ENCODE measurements around the gene AGBL4.

Gene AGBL4

GRCh38 chr1:49160677-49161076 is 863.1 kb downstream of the AGBL4 start:
- H3K9me3 ChIP-seq (ENCODE audit: control insufficient read depth, low read length), result no peaks in the 10 kb centered on the region
- H3K79me1 ChIP-seq (replicated peaks; ENCODE audit: low read length, poor library complexity, severe bottlenecking), result no peaks in the 10 kb centered on the region
- H3K14ac ChIP-seq (ENCODE audit: low read length in 2 of 2), result no peak overlapping the region
- no peak overlapping the region for H2BK5ac ChIP-seq (ENCODE audit: low read depth, low read length, poor library complexity, severe bottlenecking)
- no peak overlapping the region for H4K8ac ChIP-seq (ENCODE audit: low read length)
- H3K9ac ChIP-seq (ENCODE audit: low read length), result no peak overlapping the region
- no peaks in the 10 kb centered on the region for H3K27me3 ChIP-seq (ENCODE audit: control insufficient read depth in 1 of 2, insufficient read depth in 1 of 2, low read length in 2 of 2)
- H2BK15ac ChIP-seq (ENCODE audit: low read depth, poor library complexity, severe bottlenecking), result no peak overlapping the region
- H3K27ac ChIP-seq (ENCODE audit: low read length, poor library complexity, severe bottlenecking), result no peak overlapping the region
- H3K4me2 ChIP-seq (ENCODE audit: low read length, poor library complexity, severe bottlenecking), result no peak overlapping the region
- H2BK12ac ChIP-seq (ENCODE audit: low read length in 2 of 2), result no peak overlapping the region
- no peaks in the 10 kb centered on the region for H3K4me1 ChIP-seq (ENCODE audit: control insufficient read depth, insufficient read depth, low read depth, low read length)
- H3K4ac ChIP-seq (ENCODE audit: low read depth in 1 of 2, low read length in 2 of 2), result no peak overlapping the region
- 60% methylated on average over 6 of the region's 6 CpGs for WGBS
- no peaks in the 10 kb centered on the region for H3K36me3 ChIP-seq (ENCODE audit: control insufficient read depth in 1 of 2, insufficient read depth in 2 of 2, low read depth in 1 of 2, low read length in 2 of 2)
- no peak overlapping the region for H2BK120ac ChIP-seq (ENCODE audit: low read depth, low read length)
- no peak overlapping the region for H4K91ac ChIP-seq (ENCODE audit: low read length)
- H3K4me3 ChIP-seq (ENCODE audit: insufficient read depth in 1 of 2, low read depth in 1 of 2, low read length in 2 of 2), result no peak overlapping the region
- H3K23ac ChIP-seq (ENCODE audit: low read length in 2 of 2), result no peak overlapping the region
- H2AFZ ChIP-seq (ENCODE audit: low read depth, low read length), result no peak overlapping the region
- H3K18ac ChIP-seq (ENCODE audit: low read depth in 1 of 2, low read length in 2 of 2), result no peak overlapping the region
- DNase-seq, result no peak
- H2AK5ac ChIP-seq (ENCODE audit: low read length, severe bottlenecking), result no peak overlapping the region

GRCh38 chr1:49136738-49137251 is 887.0 kb downstream of the AGBL4 start:
- Histone ChIP-seq H2BK12ac (ENCODE audit: low read length in 2 of 2) (no peak overlapping the region), H2BK15ac (ENCODE audit: low read depth, poor library complexity, severe bottlenecking) (no peak overlapping the region), H3K4me1 (ENCODE audit: control insufficient read depth, insufficient read depth, low read depth, low read length) (no peaks in the 10 kb centered on the region), H3K9me3 (ENCODE audit: control insufficient read depth, low read length) (peaks cover 5% of the 10 kb centered on the region), H2AFZ (ENCODE audit: low read depth, low read length) (no peak overlapping the region), H2BK120ac (ENCODE audit: low read depth, low read length) (no peak overlapping the region), H3K27ac (ENCODE audit: low read length, poor library complexity, severe bottlenecking) (no peak overlapping the region), H3K4me3 (ENCODE audit: insufficient read depth in 1 of 2, low read depth in 1 of 2, low read length in 2 of 2) (no peak overlapping the region), H3K9ac (ENCODE audit: low read length) (no peak overlapping the region), H3K79me1 (replicated peaks; ENCODE audit: low read length, poor library complexity, severe bottlenecking) (no peaks in the 10 kb centered on the region), H3K4ac (ENCODE audit: low read depth in 1 of 2, low read length in 2 of 2) (no peak overlapping the region), H3K18ac (ENCODE audit: low read depth in 1 of 2, low read length in 2 of 2) (no peak overlapping the region), H3K23ac (ENCODE audit: low read length in 2 of 2) (no peak overlapping the region), H3K27me3 (ENCODE audit: control insufficient read depth in 1 of 2, insufficient read depth in 1 of 2, low read length in 2 of 2) (no peaks in the 10 kb centered on the region), H3K14ac (ENCODE audit: low read length in 2 of 2) (no peak overlapping the region), H3K36me3 (ENCODE audit: control insufficient read depth in 1 of 2, insufficient read depth in 2 of 2, low read depth in 1 of 2, low read length in 2 of 2) (no peaks in the 10 kb centered on the region), H2BK5ac (ENCODE audit: low read depth, low read length, poor library complexity, severe bottlenecking) (no peak overlapping the region), H3K4me2 (ENCODE audit: low read length, poor library complexity, severe bottlenecking) (no peak overlapping the region), H4K91ac (ENCODE audit: low read length) (no peak overlapping the region), H4K8ac (ENCODE audit: low read length) (no peak overlapping the region), H2AK5ac (ENCODE audit: low read length, severe bottlenecking) (no peak overlapping the region)
- DNase-seq, result no peak
- no CpG with 5 or more reads among the region's 1 CpG for WGBS

GRCh38 chr1:49125746-49126145 is 898.0 kb downstream of the AGBL4 start:
- H2BK5ac ChIP-seq (ENCODE audit: low read depth, low read length, poor library complexity, severe bottlenecking), result no peak overlapping the region
- H2AK5ac ChIP-seq (ENCODE audit: low read length, severe bottlenecking), result no peak overlapping the region
- H3K9me3 ChIP-seq (ENCODE audit: control insufficient read depth, low read length), result peaks cover 7% of the 10 kb centered on the region
- no peaks in the 10 kb centered on the region for H3K36me3 ChIP-seq (ENCODE audit: control insufficient read depth in 1 of 2, insufficient read depth in 2 of 2, low read depth in 1 of 2, low read length in 2 of 2)
- H3K14ac ChIP-seq (ENCODE audit: low read length in 2 of 2), result no peak overlapping the region
- H3K4me2 ChIP-seq (ENCODE audit: low read length, poor library complexity, severe bottlenecking), result no peak overlapping the region
- no peak overlapping the region for H3K4me3 ChIP-seq (ENCODE audit: insufficient read depth in 1 of 2, low read depth in 1 of 2, low read length in 2 of 2)
- H2AFZ ChIP-seq (ENCODE audit: low read depth, low read length), result no peak overlapping the region
- no CpG with 5 or more reads among the region's 1 CpG for WGBS
- no peak overlapping the region for H2BK120ac ChIP-seq (ENCODE audit: low read depth, low read length)
- no peaks in the 10 kb centered on the region for H3K27me3 ChIP-seq (ENCODE audit: control insufficient read depth in 1 of 2, insufficient read depth in 1 of 2, low read length in 2 of 2)
- H3K27ac ChIP-seq (ENCODE audit: low read length, poor library complexity, severe bottlenecking), result no peak overlapping the region
- H3K9ac ChIP-seq (ENCODE audit: low read length), result no peak overlapping the region
- no peak overlapping the region for H4K8ac ChIP-seq (ENCODE audit: low read length)
- H3K4ac ChIP-seq (ENCODE audit: low read depth in 1 of 2, low read length in 2 of 2), result no peak overlapping the region
- DNase-seq, result no peak
- no peak overlapping the region for H2BK15ac ChIP-seq (ENCODE audit: low read depth, poor library complexity, severe bottlenecking)
- H4K91ac ChIP-seq (ENCODE audit: low read length), result no peak overlapping the region
- no peaks in the 10 kb centered on the region for H3K4me1 ChIP-seq (ENCODE audit: control insufficient read depth, insufficient read depth, low read depth, low read length)
- no peak overlapping the region for H3K18ac ChIP-seq (ENCODE audit: low read depth in 1 of 2, low read length in 2 of 2)
- no peak overlapping the region for H3K23ac ChIP-seq (ENCODE audit: low read length in 2 of 2)
- no peak overlapping the region for H2BK12ac ChIP-seq (ENCODE audit: low read length in 2 of 2)
- no peaks in the 10 kb centered on the region for H3K79me1 ChIP-seq (replicated peaks; ENCODE audit: low read length, poor library complexity, severe bottlenecking)

- no peak overlapping the region for H3K23ac ChIP-seq (ENCODE audit: low read length in 2 of 2)
- H2AK5ac ChIP-seq (ENCODE audit: low read length, severe bottlenecking), result no peak overlapping the region
- H3K18ac ChIP-seq (ENCODE audit: low read depth in 1 of 2, low read length in 2 of 2), result no peak overlapping the region
- H4K8ac ChIP-seq (ENCODE audit: low read length), result no peak overlapping the region
- peaks cover 15% of the 10 kb centered on the region for H3K9me3 ChIP-seq (ENCODE audit: control insufficient read depth, low read length)
- H4K91ac ChIP-seq (ENCODE audit: low read length), result no peak overlapping the region
- no peak overlapping the region for H3K27ac ChIP-seq (ENCODE audit: low read length, poor library complexity, severe bottlenecking)
- H3K9ac ChIP-seq (ENCODE audit: low read length), result no peak overlapping the region
- H3K4me3 ChIP-seq (ENCODE audit: insufficient read depth in 1 of 2, low read depth in 1 of 2, low read length in 2 of 2), result no peak overlapping the region
- no peaks in the 10 kb centered on the region for H3K79me1 ChIP-seq (replicated peaks; ENCODE audit: low read length, poor library complexity, severe bottlenecking)
- no peak for DNase-seq
- H3K27me3 ChIP-seq (ENCODE audit: control insufficient read depth in 1 of 2, insufficient read depth in 1 of 2, low read length in 2 of 2), result no peaks in the 10 kb centered on the region
- H3K14ac ChIP-seq (ENCODE audit: low read length in 2 of 2), result no peak overlapping the region
- no peak overlapping the region for H2BK5ac ChIP-seq (ENCODE audit: low read depth, low read length, poor library complexity, severe bottlenecking)
- H2BK12ac ChIP-seq (ENCODE audit: low read length in 2 of 2), result no peak overlapping the region
- no peak overlapping the region for H2BK15ac ChIP-seq (ENCODE audit: low read depth, poor library complexity, severe bottlenecking)
- WGBS, result no CpG with 5 or more reads among the region's 1 CpG
- no peaks in the 10 kb centered on the region for H3K36me3 ChIP-seq (ENCODE audit: control insufficient read depth in 1 of 2, insufficient read depth in 2 of 2, low read depth in 1 of 2, low read length in 2 of 2)
- H2AFZ ChIP-seq (ENCODE audit: low read depth, low read length), result no peak overlapping the region
- H3K4me2 ChIP-seq (ENCODE audit: low read length, poor library complexity, severe bottlenecking), result no peak overlapping the region
- H3K4ac ChIP-seq (ENCODE audit: low read depth in 1 of 2, low read length in 2 of 2), result no peak overlapping the region
- no peaks in the 10 kb centered on the region for H3K4me1 ChIP-seq (ENCODE audit: control insufficient read depth, insufficient read depth, low read depth, low read length)
- no peak overlapping the region for H2BK120ac ChIP-seq (ENCODE audit: low read depth, low read length)
These were observed 911.8 kb downstream of the AGBL4 start for GRCh38 chr1:49111931-49112330.

Data from mesenchymal stem cell (in vitro differentiated cells and primary cell).